Muscle of arm (tissue), 12 donors: ENCODE data around the gene C1orf87. TPM values are rescaled to one million over a fixed set of nuclear protein-coding genes. Genes with fewer than 3 reads are reported as not detected.
"Not testable (repeated sequence)": the region's sequence is repeated elsewhere in the genome, so short reads cannot be mapped to it uniquely, and the experiment has no call there.

Source experiments
- DNase-seq: peaks from one replicate; pipeline ENCODE4 v3.0.0-alpha.2; 2013
- polyA plus RNA-seq, 12 donors: library from polyadenylated mRNA; unstranded; fragments of 120-200 nt; gene quantifications; one replicate each; pipeline ENCODE4 v1.2.1, GENCODE V29; 2013; ENCODE audit not compliant: insufficient read length in 12 of 12

The C1orf87 gene
- polyA plus RNA-seq, 12 donors = 0.30 to 3.3 (median 0.93) TPM; not detected in 2

DNA sequence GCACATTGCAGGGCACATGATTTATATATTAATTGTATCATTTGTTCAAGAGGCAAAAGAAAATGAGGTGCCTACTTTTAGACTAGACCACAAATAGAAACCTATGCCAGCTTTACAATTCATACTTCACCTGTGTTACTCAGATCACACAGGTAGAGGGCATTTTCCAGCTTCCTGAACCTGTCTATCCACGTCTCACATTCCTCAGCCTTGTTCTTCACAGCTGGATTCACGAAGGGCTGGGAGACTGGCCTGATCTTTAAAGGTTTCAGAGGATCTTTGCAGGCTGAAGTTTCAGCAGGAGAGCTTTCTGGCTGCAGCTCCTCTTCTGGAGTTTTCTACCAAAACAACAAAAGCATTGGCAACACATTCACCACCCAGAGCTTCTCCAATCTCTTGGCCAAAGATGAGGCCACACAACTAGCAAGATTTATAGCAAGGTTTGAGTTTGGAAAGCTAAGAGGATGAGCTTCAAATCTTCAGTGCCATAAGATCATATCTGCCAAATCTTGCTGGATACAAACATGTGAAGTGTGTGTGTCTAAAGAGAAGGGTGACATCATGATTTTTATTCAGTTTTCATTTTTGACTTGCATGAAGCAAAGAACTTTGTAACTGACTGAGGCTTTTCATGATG is 76.0 kb downstream of the C1orf87 start:
- DNase-seq = no peak

GRCh38 chr1:59994302-59995198 is 79.0 kb downstream of the C1orf87 start:
- no peak for DNase-seq

- DNase-seq = no peak
These were observed 81.3 kb downstream of the C1orf87 start for GRCh38 chr1:59992040-59992820.

DNA sequence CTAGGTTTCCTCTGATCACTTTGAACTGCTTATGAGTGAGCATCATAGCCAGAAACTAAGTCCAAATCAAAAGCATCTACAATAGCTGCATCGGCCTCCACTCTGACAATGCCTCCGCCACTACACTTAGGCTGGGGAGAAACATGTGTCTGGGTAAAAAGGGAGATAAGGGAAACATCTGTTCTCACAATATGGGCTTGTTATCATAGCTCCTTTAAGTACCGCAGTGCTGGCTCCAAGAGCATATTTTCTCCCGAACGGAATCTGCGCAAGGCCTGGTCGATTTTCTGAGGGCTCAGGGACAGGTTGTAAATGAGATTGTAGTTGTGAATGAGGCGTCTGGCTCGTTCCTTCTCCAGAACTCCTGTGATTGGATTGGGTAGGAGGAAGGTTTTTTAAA is 83.1 kb downstream of the C1orf87 start:
- no peak for DNase-seq

DNA sequence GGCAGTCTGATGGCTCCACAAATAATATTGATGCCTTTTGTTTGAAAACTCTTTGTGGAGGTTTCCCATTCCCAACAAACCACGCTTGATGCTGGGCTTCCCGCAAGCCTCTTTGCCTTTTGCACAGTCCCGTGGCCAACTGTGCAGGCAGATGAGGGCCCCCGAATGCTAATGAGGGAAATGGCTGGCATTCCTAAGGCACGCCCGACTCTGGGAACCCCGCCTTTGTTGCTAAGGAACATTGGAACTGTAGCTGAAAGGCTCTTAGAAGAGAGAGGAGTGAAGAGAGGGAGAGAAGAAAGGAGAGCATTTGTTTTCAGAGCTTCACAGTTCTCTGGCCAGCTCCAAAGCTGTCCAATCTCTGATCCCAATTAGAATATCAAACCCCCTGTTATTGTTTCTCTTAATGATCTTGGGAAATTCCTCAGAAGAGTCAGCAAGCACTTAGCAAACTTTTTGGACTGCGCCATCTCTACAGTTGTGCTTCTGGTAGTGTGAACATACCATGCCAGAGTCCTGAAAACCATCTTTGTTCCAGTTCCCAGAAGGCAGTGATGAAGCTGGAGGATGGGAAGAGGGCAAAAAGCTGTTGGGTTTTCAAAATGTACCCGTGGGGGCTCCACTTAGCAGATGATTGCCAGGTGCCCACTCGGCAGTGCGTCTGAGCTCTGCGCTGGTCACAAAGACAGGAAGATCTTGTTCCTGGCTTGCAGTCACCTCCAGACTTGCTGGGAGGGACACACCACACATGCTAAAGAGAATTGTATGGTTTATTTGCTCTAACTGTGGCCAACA is 86.9 kb downstream of the C1orf87 start:
- DNase-seq = no peak

- no peak for DNase-seq
These were observed 87.6 kb downstream of the C1orf87 start for GRCh38 chr1:59985911-59986515.

DNA sequence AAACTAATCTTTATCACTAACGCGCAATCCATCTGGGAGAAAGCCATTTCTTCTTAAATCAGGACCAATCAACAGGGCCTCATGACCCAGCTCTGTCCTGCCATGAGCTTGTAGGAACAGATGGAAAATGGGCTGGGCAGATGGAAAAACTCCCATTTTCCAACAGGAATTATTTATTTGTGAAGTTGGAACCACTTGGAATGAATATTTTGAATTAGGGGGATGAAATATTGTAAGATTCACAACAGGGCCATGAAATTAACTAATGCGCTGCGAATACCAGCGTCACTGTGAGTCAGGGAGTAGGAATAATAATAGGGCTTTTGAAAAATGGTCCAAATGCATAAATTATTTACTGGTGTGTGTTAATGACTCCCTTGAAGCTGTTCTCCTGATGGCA is 93.9 kb downstream of the C1orf87 start:
- no peak for DNase-seq

GRCh38 chr1:59978511-59978910 is 95.1 kb downstream of the C1orf87 start:
- no peak for DNase-seq

- no peak for DNase-seq
These were observed 95.5 kb downstream of the C1orf87 start for GRCh38 chr1:59978026-59978425.

GRCh38 chr1:59977075-59977410 is 96.5 kb downstream of the C1orf87 start:
- DNase-seq = no peak

DNA sequence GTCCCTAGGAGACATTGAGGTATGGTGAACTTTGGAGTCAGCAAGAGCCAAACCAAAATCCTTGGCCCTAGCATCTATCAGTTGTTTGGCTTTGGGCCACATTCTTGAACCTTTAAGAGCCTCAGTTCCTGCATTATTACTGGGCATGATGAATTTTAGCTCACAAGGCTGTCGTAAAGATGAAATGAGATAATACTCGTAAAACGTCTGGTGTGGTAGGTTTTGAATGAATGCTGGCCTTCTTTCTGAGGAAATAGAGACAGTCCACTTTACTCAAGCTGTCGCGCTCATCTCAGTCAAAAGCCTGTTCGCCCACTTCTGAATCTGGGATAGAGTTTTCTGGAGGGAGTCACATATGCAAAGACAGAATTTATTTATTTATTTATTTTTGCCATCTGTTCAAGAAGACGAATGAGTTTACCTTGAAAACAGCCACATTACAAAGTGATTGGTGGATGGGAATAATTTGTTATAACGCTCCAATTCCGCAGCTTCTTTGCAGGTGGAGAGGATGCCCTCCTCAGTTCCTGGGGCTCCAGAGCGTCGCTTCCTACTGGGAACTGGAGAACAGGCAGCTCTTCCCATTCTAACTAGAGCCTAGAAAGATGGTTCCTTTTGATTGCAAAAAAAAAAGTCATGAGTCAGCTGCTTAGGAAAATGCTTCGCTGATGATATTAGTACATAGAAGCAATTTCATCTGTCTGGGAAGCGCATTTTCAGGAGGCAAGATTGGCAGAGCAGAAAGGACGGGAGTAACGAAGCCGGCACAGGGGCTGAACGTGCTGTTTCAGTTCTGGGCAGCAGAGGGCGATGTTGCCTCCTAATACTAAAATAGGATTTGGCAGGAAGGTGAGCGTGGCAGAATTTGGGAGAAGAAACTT is 97.1 kb downstream of the C1orf87 start:
- peak; percentile 81 for DNase-seq

DNA sequence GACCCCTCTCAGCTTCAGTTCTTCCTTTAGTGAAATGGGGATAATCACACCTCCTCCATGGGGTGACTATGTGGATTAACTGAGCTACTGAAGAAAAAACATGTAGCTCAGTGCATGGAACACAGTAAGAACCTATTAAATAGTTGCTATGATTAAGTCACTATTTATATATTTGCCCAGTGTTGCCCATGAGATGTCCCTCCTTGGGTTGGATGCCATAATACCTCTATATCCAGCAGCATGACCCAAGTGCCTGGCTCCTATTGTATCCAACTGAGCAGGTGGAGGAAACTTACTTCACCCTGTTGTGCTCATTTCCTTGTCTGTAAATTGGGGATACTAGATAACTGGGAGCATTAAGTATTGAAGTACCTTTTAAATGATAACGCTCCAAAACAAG is 99.9 kb downstream of the C1orf87 start:
- no peak for DNase-seq

DNA sequence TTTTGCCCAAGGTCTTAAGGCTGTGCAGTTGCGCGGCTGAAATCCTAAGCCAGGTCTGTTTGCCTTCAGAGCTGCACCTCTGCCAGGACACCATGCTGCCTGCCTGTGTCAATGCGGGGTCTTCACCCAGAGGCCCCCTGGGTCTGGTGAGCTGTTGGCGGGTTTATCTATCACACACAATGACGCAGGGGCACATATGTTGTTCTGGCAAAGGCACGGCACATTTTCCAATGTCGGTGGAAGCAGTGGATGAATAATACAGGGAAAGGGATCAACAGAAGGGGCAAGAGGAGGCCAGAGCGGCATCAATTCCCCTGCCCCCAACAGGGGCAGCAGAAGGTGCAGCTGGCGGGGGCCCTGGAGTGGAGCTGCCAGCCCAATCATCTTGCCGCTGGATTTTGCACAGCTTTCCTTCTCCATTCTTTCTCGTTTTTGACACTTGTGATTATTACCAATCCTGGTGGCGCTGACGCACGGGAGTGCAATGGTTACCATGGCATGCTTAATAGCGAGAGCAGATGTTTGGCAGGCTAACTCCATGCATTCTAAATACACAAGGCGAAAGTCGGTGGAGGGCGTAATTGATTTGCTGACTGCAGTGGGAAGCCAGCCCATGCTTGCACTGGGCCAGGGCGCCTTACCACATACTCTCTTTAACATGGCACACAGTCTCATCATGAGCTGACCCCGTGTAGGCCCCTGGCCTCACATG is 101.2 kb downstream of the C1orf87 start:
- DNase-seq = peak; percentile 65

GRCh38 chr1:59971464-59971911 is 102.1 kb downstream of the C1orf87 start:
- peak; percentile 84 for DNase-seq

GRCh38 chr1:59969542-59970175 is 103.9 kb downstream of the C1orf87 start:
- DNase-seq = not testable (repeated sequence)

DNA sequence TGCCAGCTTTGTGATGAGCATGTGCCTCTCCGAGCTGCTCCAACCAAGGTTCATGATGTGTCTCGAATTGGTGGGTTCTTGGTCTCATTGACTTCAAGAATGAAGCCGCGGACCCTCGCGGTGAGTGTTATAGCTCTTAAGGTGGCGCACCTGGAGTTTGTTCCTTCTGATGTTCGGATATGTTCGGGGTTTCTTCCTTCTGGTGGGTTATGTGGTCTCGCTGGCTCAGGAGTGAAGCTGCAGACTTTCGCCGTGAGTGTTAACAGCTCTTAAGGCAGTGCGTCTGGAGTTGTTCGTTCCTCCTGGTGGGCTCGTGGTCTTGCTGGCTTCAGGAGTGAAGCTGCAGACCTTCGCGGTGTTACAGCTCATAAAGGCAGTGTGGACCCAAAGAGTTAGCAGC is 104.8 kb downstream of the C1orf87 start:
- not testable (repeated sequence) for DNase-seq

DNA sequence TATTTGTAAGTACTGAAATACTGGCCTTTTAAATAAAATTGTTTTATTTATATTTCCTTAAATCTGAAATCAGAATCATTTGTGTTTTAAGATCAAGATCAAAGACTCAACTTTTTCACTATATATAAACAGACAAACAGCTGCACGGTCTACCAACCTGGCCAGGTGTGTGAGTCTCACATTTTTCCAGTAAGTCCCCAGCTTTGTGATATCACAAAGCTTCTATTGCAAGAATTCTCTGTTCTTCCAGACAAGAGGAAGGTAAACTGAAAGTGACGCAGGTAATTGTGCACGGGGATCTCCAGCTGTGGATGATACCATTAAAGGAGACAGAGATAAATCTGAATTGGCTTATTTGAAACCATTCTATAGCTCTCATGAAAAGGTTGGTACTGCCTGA is 105.8 kb downstream of the C1orf87 start:
- no peak for DNase-seq

- DNase-seq = no peak
These were observed 106.4 kb downstream of the C1orf87 start for GRCh38 chr1:59967141-59967697.

GRCh38 chr1:59952065-59952464 is 121.5 kb downstream of the C1orf87 start:
- DNase-seq = no peak
